WTC11 (cell line): ENCODE data around the gene CAPN3. TPM values are rescaled to one million over a fixed set of nuclear protein-coding genes. Genes with fewer than 3 reads are reported as not detected.

ENCODE experiments used
- ATAC-seq: fragments of 200-7000 bp; cut with Tn5 transposase; 2 replicates; pipeline ENCODE4 v1.10.0; 2021; ENCODE audit warnings: mild to moderate bottlenecking, moderate library complexity
- CTCF ChIA-PET: fragments of 300-600 bp; sonication (Branson Sonifier 250); formaldehyde crosslinking; loops from one replicate; lab custom pipeline; 2021; ENCODE audit warnings: antibody characterized with exemption; lab: Charles Lee
- POLR2A ChIA-PET: fragments of 350-600 bp; sonication (Branson Sonifier 250); formaldehyde crosslinking; loops from one replicate; lab custom pipeline; 2021; ENCODE audit warnings: antibody characterized with exemption; lab: Charles Lee
- DNase-seq: peaks from one replicate; pipeline ENCODE4 v3.0.0; 2021; ENCODE audit warnings: low spot score
- H3K27ac Mint-ChIP-seq: 2 replicates; pipeline ENCODE4 v1.8.0; 2021; ENCODE audit warnings: mixed read lengths
- H3K27me3 Mint-ChIP-seq: 2 replicates; pipeline ENCODE4 v1.8.0; 2021; ENCODE audit warnings: low read depth, mild to moderate bottlenecking, moderate library complexity, mixed read lengths
- H3K36me3 Mint-ChIP-seq: 2 replicates; pipeline ENCODE4 v1.8.0; 2021; ENCODE audit warnings: mixed read lengths
- H3K4me1 Mint-ChIP-seq: 2 replicates; pipeline ENCODE4 v1.8.0; 2022; ENCODE audit warnings: mixed read lengths
- H3K4me3 Mint-ChIP-seq: 2 replicates; pipeline ENCODE4 v1.8.0; 2021; ENCODE audit warnings: mild to moderate bottlenecking, moderate library complexity, mixed read lengths
- H3K9me3 Mint-ChIP-seq: 2 replicates; pipeline ENCODE4 v1.8.0; 2021; ENCODE audit warnings: mixed read lengths
- ARID4B ChIP-seq: sonication (generic); formaldehyde crosslinking; IDR thresholded peaks from 2 replicates; pipeline ENCODE4 v1.8.0; 2023; ENCODE audit warnings: missing genetic modification reagents, mild to moderate bottlenecking, borderline replicate concordance
- ATF1 ChIP-seq: sonication (generic); formaldehyde crosslinking; IDR thresholded peaks from 2 replicates; pipeline ENCODE4 v1.8.1; 2023; ENCODE audit warnings: mild to moderate bottlenecking, moderate library complexity, missing genetic modification reagents
- EMX1 ChIP-seq: fragments of 250-450 bp; sonication (Bioruptor Pico); IDR thresholded peaks from 2 replicates; pipeline ENCODE4 v1.8.0; 2021; ENCODE audit warnings: mild to moderate bottlenecking
- ETV6 ChIP-seq: sonication (generic); formaldehyde crosslinking; IDR thresholded peaks from 2 replicates; pipeline ENCODE4 v1.8.1; 2022; ENCODE audit warnings: mild to moderate bottlenecking, missing genetic modification reagents
- FOXJ3 ChIP-seq: sonication (generic); formaldehyde crosslinking; IDR thresholded peaks from 2 replicates; pipeline ENCODE4 v1.9.0; 2021; ENCODE audit warnings: missing genetic modification reagents, mild to moderate bottlenecking, borderline replicate concordance
- FOXP1 ChIP-seq: sonication (generic); formaldehyde crosslinking; IDR thresholded peaks from 2 replicates; pipeline ENCODE4 v1.8.0; 2022; ENCODE audit warnings: missing genetic modification reagents, mild to moderate bottlenecking, moderate library complexity, borderline replicate concordance
- JUN ChIP-seq: sonication (generic); formaldehyde crosslinking; IDR thresholded peaks from 2 replicates; pipeline ENCODE4 v1.8.0; 2023; ENCODE audit warnings: mild to moderate bottlenecking, missing genetic modification reagents
- KAT7 ChIP-seq: sonication (generic); formaldehyde crosslinking; IDR thresholded peaks from 2 replicates; pipeline ENCODE4 v1.8.1; 2023; ENCODE audit warnings: missing genetic modification reagents, mild to moderate bottlenecking, borderline replicate concordance
- MYBL2 ChIP-seq: sonication (generic); formaldehyde crosslinking; IDR thresholded peaks from 2 replicates; pipeline ENCODE4 v1.8.1; 2023; ENCODE audit warnings: mild to moderate bottlenecking, moderate library complexity, missing genetic modification reagents
- NR2C2 ChIP-seq: sonication (generic); formaldehyde crosslinking; IDR thresholded peaks from 2 replicates; pipeline ENCODE4 v1.8.0; 2022; ENCODE audit warnings: mild to moderate bottlenecking, missing genetic modification reagents
- TEAD4 ChIP-seq: sonication (generic); formaldehyde crosslinking; IDR thresholded peaks from 2 replicates; pipeline ENCODE4 v1.8.0; 2022; ENCODE audit warnings: mild to moderate bottlenecking, missing genetic modification reagents
- USF1 ChIP-seq: sonication (generic); formaldehyde crosslinking; IDR thresholded peaks from 2 replicates; pipeline ENCODE4 v1.8.0; 2022; ENCODE audit warnings: mild to moderate bottlenecking, missing genetic modification reagents
- ZBTB21 ChIP-seq: sonication (generic); formaldehyde crosslinking; IDR thresholded peaks from 2 replicates; pipeline ENCODE4 v1.8.1; 2023; ENCODE audit warnings: mild to moderate bottlenecking, missing genetic modification reagents, borderline replicate concordance
- ZNF138 ChIP-seq: sonication (generic); formaldehyde crosslinking; conservative IDR thresholded peaks from 2 replicates; pipeline ENCODE4 v1.8.1; 2022; ENCODE audit warnings: mild to moderate bottlenecking, moderate library complexity, missing genetic modification reagents
- total RNA-seq: library from RNA; stranded (reverse); gene quantifications from 3 replicates; pipeline ENCODE4 v1.2.3, GENCODE V29; 2021
- TF ChIP-seq, protein P1 (sequence below): sonication (generic); formaldehyde crosslinking; IDR thresholded peaks from 2 replicates; pipeline ENCODE4 v1.8.1; 2022; ENCODE audit warnings: low read depth, mild to moderate bottlenecking, moderate library complexity, missing genetic modification reagents, borderline replicate concordance
- TF ChIP-seq, protein P2 (sequence below): sonication (generic); formaldehyde crosslinking; IDR thresholded peaks from 2 replicates; pipeline ENCODE4 v1.8.1; 2023; ENCODE audit warnings: mild to moderate bottlenecking, moderate library complexity, missing genetic modification reagents
- TF ChIP-seq, protein P3 (sequence below): sonication (generic); formaldehyde crosslinking; IDR thresholded peaks from 2 replicates; pipeline ENCODE4 v1.8.1; 2022; ENCODE audit warnings: missing genetic modification reagents, borderline replicate concordance

CAPN3 gene
- total RNA-seq, 1 experiment from 2014 or later = 0.70 TPM

DNA sequence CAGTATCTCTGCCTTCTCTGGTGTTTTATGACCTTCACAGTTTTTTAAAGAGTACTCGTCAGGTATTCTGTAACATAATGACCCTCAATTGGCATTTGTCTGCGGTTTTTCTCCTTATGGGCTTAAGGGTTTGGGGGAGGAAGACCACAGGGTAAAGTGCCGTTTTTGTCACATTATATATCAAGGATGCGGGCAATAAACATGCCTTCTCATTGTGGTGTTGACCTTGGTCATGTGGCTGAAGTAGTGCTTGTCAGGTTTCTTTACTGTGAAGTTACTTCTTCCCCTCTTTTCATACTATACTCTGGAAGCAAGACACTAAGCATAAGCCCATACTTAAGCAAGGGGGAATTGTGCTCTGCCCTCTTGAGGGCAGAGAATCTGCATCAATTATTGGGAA lies 16.6 kb downstream of the CAPN3 start (continued):
- TF ChIP-seq, protein P1, sequence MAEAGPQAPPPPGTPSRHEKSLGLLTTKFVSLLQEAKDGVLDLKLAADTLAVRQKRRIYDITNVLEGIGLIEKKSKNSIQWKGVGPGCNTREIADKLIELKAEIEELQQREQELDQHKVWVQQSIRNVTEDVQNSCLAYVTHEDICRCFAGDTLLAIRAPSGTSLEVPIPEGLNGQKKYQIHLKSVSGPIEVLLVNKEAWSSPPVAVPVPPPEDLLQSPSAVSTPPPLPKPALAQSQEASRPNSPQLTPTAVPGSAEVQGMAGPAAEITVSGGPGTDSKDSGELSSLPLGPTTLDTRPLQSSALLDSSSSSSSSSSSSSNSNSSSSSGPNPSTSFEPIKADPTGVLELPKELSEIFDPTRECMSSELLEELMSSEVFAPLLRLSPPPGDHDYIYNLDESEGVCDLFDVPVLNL (CRISPR knock-in tag) = no peak
- TF ChIP-seq JUN (no peak), ZBTB21 (CRISPR knock-in tag) (no peak), FOXP1 (no peak), USF1 (CRISPR knock-in tag) (no peak), ARID4B (CRISPR knock-in tag) (no peak)
- TF ChIP-seq, protein P2, sequence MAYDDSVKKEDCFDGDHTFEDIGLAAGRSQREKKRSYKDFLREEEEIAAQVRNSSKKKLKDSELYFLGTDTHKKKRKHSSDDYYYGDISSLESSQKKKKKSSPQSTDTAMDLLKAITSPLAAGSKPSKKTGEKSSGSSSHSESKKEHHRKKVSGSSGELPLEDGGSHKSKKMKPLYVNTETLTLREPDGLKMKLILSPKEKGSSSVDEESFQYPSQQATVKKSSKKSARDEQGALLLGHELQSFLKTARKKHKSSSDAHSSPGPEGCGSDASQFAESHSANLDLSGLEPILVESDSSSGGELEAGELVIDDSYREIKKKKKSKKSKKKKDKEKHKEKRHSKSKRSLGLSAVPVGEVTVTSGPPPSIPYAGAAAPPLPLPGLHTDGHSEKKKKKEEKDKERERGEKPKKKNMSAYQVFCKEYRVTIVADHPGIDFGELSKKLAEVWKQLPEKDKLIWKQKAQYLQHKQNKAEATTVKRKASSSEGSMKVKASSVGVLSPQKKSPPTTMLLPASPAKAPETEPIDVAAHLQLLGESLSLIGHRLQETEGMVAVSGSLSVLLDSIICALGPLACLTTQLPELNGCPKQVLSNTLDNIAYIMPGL (CRISPR knock-in tag) = no peak

DNA sequence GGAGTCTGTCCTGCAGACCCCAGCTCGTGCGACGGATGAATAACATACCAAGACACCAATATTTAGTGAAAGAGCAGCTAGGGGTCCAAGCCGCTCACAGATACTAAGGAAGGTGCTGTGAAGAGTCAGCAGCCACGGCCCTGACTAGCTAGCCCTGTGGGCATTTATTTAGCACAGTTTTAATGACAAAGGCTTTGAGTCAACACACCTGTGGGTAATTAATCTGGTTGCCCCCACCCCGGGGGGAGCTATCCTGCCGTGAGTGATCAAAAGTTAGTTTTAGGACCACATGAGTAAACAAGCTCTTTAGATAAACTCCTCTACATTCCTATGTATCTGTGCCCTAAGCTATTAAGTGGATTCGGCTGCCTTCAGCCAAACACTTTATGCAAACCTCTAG lies 18.7 kb downstream of the CAPN3 start:
- Mint-ChIP-seq H3K4me1 (peaks cover 2% of the 10 kb centered on the region; the same call in 1 of the 2 replicates), H3K9me3 (peaks cover 29% of the 10 kb centered on the region), H3K27me3 (peaks cover 79% of the 10 kb centered on the region), H3K4me3 (no peak overlapping the region), H3K27ac (no peak overlapping the region), H3K36me3 (peaks cover 28% of the 10 kb centered on the region)
- no peak for ATAC-seq
- no peak for DNase-seq
- ChIA-PET POLR2A (no interaction called here), CTCF (no interaction called here)
- TF ChIP-seq ARID4B (CRISPR knock-in tag) = no peak
- TF ChIP-seq ATF1 (CRISPR knock-in tag) = no peak
- TF ChIP-seq, protein P3, sequence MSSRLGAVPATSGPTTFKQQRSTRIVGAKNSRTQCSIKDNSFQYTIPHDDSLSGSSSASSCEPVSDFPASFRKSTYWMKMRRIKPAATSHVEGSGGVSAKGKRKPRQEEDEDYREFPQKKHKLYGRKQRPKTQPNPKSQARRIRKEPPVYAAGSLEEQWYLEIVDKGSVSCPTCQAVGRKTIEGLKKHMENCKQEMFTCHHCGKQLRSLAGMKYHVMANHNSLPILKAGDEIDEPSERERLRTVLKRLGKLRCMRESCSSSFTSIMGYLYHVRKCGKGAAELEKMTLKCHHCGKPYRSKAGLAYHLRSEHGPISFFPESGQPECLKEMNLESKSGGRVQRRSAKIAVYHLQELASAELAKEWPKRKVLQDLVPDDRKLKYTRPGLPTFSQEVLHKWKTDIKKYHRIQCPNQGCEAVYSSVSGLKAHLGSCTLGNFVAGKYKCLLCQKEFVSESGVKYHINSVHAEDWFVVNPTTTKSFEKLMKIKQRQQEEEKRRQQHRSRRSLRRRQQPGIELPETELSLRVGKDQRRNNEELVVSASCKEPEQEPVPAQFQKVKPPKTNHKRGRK = no peak
- TF ChIP-seq MYBL2 = no peak
- TF ChIP-seq TEAD4 (CRISPR knock-in tag) = no peak
- no peak for TF ChIP-seq NR2C2
- no peak for TF ChIP-seq ZNF138 (CRISPR knock-in tag)
- TF ChIP-seq FOXJ3 (CRISPR knock-in tag) = no peak
- no peak for TF ChIP-seq ETV6
- TF ChIP-seq EMX1 = no peak
- TF ChIP-seq, protein P2 (CRISPR knock-in tag) = no peak
- TF ChIP-seq KAT7 (CRISPR knock-in tag) = no peak
